Endothelial cell of umbilical vein (primary cell): ENCODE measurements around the gene HEYL. TPM values are rescaled to one million over a fixed set of nuclear protein-coding genes. Genes with fewer than 3 reads are reported as not detected.

Source experiments
- BruUV-seq: library from RNA; stranded (reverse); fragments of 400-500 nt; replicated peaks from 2 replicates; lab custom pipeline; 2021; lab: Mats Ljungman, UMichigan
- CTCF ChIA-PET: fragments of 300-600, 350-600 bp; sonication (Branson Sonifier 250); formaldehyde crosslinking; loops from one replicate; lab custom pipeline; 2021; ENCODE audit warnings: antibody characterized with exemption, inconsistent platforms; lab: Charles Lee
- POLR2A ChIA-PET: fragments of 300-600, 350-600 bp; sonication (Branson Sonifier 250); formaldehyde crosslinking; loops from one replicate; lab custom pipeline; 2021; ENCODE audit warnings: antibody characterized with exemption, inconsistent platforms; lab: Charles Lee
- DNase-seq: peaks from one replicate; pipeline ENCODE4 v3.0.0-alpha.2; 2011; ENCODE audit warnings: low read depth, low spot score
- FAIRE-seq: peaks from 2 replicates; lab custom pipeline; 2011; peaks lifted over from hg19 to GRCh38; lab: Jason Lieb, UNC
- H2AFZ ChIP-seq: 2 replicates; pipeline ENCODE4 v1.6.0; 2012; ENCODE audit warnings: low read depth, low read length, control low read depth, inconsistent platforms
- H3K27ac ChIP-seq: 2 replicates; pipeline ENCODE4 v1.5.1; 2011; ENCODE audit warnings: low read depth, mild to moderate bottlenecking, control low read depth, low read length, moderate library complexity; ENCODE audit not compliant: insufficient read depth
- H3K27me3 ChIP-seq, 2 experiments: 2 replicates each; pipeline versions ENCODE4 v1.6.0 to v1.6.1; 2011; ENCODE audit warnings: low read length in 2 of 2, mixed read lengths in 1 of 2; ENCODE audit not compliant: control insufficient read depth in 2 of 2, insufficient read depth in 2 of 2
- H3K36me3 ChIP-seq, 2 experiments: 2 replicates in 1 of 2; 3 replicates in 1 of 2; pipeline ENCODE4 v1.5.1; 2011; ENCODE audit warnings: low read length in 2 of 2, mild to moderate bottlenecking in 1 of 2, moderate library complexity in 1 of 2; ENCODE audit not compliant: control insufficient read depth in 2 of 2, insufficient read depth in 2 of 2; ENCODE audit errors: extremely low read depth in 1 of 2
- H3K4me1 ChIP-seq: 3 replicates; pipeline ENCODE4 v1.5.1; 2011; ENCODE audit warnings: mild to moderate bottlenecking, low read length; ENCODE audit not compliant: control insufficient read depth, insufficient read depth; ENCODE audit errors: extremely low read depth
- H3K4me2 ChIP-seq: 2 replicates; pipeline ENCODE4 v1.6.1; 2011; ENCODE audit warnings: low read length, control low read depth, mixed read lengths; ENCODE audit not compliant: insufficient read depth
- H3K4me3 ChIP-seq, 3 experiments: fragments of 200-600 bp in 1 of 3; sonication (generic), shearing (Covaris generic) in 1 of 3; replicated peaks in 1 of 3; 2 replicates each; pipeline ENCODE4 v1.5.1; 2011 to 2016; ENCODE audit warnings: control low read depth in 3 of 3, low read length in 3 of 3, mild to moderate bottlenecking in 2 of 3, inconsistent platforms in 1 of 3, low read depth in 1 of 3, moderate library complexity in 1 of 3; ENCODE audit not compliant: insufficient read depth in 1 of 3
- H3K79me2 ChIP-seq: 2 replicates; pipeline ENCODE4 v1.6.0; 2012; ENCODE audit warnings: low read length, inconsistent platforms; ENCODE audit not compliant: control insufficient read depth, insufficient read depth
- H3K9ac ChIP-seq: replicated peaks from 2 replicates; pipeline ENCODE3; 2011; ENCODE audit warnings: low read length, control low read depth; ENCODE audit not compliant: insufficient read depth; ENCODE audit errors: extremely low read depth
- H3K9me1 ChIP-seq: replicated peaks from 3 replicates; pipeline ENCODE4 v1.6.0; 2011; ENCODE audit warnings: mild to moderate bottlenecking, low read length; ENCODE audit not compliant: control insufficient read depth, insufficient read depth; ENCODE audit errors: extremely low read depth
- H3K9me3 ChIP-seq: replicated peaks from 2 replicates; pipeline ENCODE4 v1.5.1; 2012; ENCODE audit warnings: low read length, inconsistent platforms; ENCODE audit not compliant: control insufficient read depth, insufficient read depth
- H4K20me1 ChIP-seq: replicated peaks from 2 replicates; pipeline ENCODE3; 2011; ENCODE audit warnings: mild to moderate bottlenecking, low read length; ENCODE audit not compliant: control insufficient read depth, insufficient read depth; ENCODE audit errors: extremely low read depth
- EZH2 ChIP-seq: IDR thresholded peaks from 2 replicates; pipeline ENCODE4 v1.6.1; 2012; ENCODE audit warnings: borderline replicate concordance, low read depth, mild to moderate bottlenecking, moderate library complexity, low read length, inconsistent platforms; ENCODE audit not compliant: severe bottlenecking
- FOS ChIP-seq: IDR thresholded peaks from 2 replicates; pipeline ENCODE4 v1.6.1; 2011; ENCODE audit warnings: mild to moderate bottlenecking, low read length, moderate library complexity, borderline replicate concordance; ENCODE audit not compliant: insufficient read depth
- GATA2 ChIP-seq: IDR thresholded peaks from 2 replicates; pipeline ENCODE4 v1.7.0; 2011; ENCODE audit warnings: low read depth, mild to moderate bottlenecking, moderate library complexity, mixed read lengths, low read length; ENCODE audit not compliant: insufficient read length, insufficient read depth
- JUN ChIP-seq: IDR thresholded peaks from 2 replicates; pipeline ENCODE4 v1.6.1; 2011; ENCODE audit warnings: borderline replicate concordance, low read depth; ENCODE audit not compliant: insufficient read length, insufficient read depth
- MAX ChIP-seq: IDR thresholded peaks from 2 replicates; pipeline ENCODE4 v1.6.1; 2011; ENCODE audit not compliant: insufficient read depth, insufficient read length
- MYC ChIP-seq: IDR thresholded peaks from one replicate; pipeline ENCODE4 v1.6.1; 2011; ENCODE audit warnings: mild to moderate bottlenecking, low read depth, low read length
- POLR2A ChIP-seq: IDR thresholded peaks from 2 replicates; pipeline ENCODE4 v1.6.1; 2012; ENCODE audit warnings: low read depth, mild to moderate bottlenecking, control low read depth, low read length
- POLR2AphosphoS5 ChIP-seq: IDR thresholded peaks from 2 replicates; pipeline ENCODE4 v1.6.1; 2012; ENCODE audit warnings: low read depth, mild to moderate bottlenecking, control low read depth, low read length, moderate library complexity; ENCODE audit not compliant: insufficient read depth
- dilution Hi-C: fragments of 300-500 bp; cut with MboI; formaldehyde crosslinking; loops from one replicate; pipeline ENCODE4 v1.15.0; 2019; ENCODE audit warnings: low sequenced_read_pairs; ENCODE audit not compliant: extremely low pct_ligation_motif_present
- intact Hi-C: fragments of 100-400 bp; cut with micrococcal nuclease; formaldehyde crosslinking; loops from one replicate; pipeline ENCODE4 v1.10.0; 2022
- polyA plus RNA-seq, 4 experiments: library from polyadenylated mRNA; depleted of rRNA in 3 of 4; stranded (reverse) in 3 of 4; unstranded in 1 of 4; fragments of >200 nt; gene quantifications; 2 replicates each; pipeline versions ENCODE4 v1.2.1 to v1.2.3, GENCODE V29; 2011 to 2012; ENCODE audit warnings: missing spikeins in 1 of 4
- total RNA-seq: library from RNA; stranded (reverse); gene quantifications from 2 replicates; pipeline ENCODE4 v1.2.3, GENCODE V29; 2021
- TF ChIP-seq, protein P1 (sequence below), 2 donors: IDR thresholded peaks; 1 replicate in 1 of 2; 2 replicates in 1 of 2; pipeline ENCODE4 v1.5.1; 2011; ENCODE audit warnings: low read length in 2 of 2, mild to moderate bottlenecking in 2 of 2, moderate library complexity in 2 of 2, control low read depth in 1 of 2, inconsistent platforms in 1 of 2, low read depth in 1 of 2; ENCODE audit not compliant: insufficient read depth in 1 of 2; ENCODE audit errors: extremely low read depth in 1 of 2

The HEYL gene
- total and polyA plus RNA-seq, 2 donors (not counting 3 experiments of a cell fraction or from before 2014, with no cell fraction given): not detected

- Histone ChIP-seq H2AFZ (no peak overlapping the region), H3K9me3 (no peaks in the 10 kb centered on the region), H3K4me2 (no peak overlapping the region), H3K9ac (no peak overlapping the region), H3K27me3 (peaks cover 34 to 40% of the 10 kb centered on the region in 2 experiments), H3K27ac (no peak overlapping the region), H4K20me1 (no peaks in the 10 kb centered on the region), H3K9me1 (no peaks in the 10 kb centered on the region), H3K36me3 (no peaks in the 10 kb centered on the region), H3K4me3 (no peak overlapping the region), H3K79me2 (no peaks in the 10 kb centered on the region), H3K4me1 (no peaks in the 10 kb centered on the region)
- dilution Hi-C loops: no loop called here
- POLR2A ChIA-PET: no interaction called here
- intact Hi-C loops: no loop called here
- BruUV-seq: no TSS peak
- CTCF ChIA-PET: interaction anchor here (1.3 to 2.2 kb wide), 4 partner anchors 9 to 71 kb away, joined by 3 to 6 read pairs (median 5); no protein-coding TSS in a partner anchor
- FAIRE-seq (no peak), DNase-seq (no peak)
- TF ChIP-seq, protein P1, sequence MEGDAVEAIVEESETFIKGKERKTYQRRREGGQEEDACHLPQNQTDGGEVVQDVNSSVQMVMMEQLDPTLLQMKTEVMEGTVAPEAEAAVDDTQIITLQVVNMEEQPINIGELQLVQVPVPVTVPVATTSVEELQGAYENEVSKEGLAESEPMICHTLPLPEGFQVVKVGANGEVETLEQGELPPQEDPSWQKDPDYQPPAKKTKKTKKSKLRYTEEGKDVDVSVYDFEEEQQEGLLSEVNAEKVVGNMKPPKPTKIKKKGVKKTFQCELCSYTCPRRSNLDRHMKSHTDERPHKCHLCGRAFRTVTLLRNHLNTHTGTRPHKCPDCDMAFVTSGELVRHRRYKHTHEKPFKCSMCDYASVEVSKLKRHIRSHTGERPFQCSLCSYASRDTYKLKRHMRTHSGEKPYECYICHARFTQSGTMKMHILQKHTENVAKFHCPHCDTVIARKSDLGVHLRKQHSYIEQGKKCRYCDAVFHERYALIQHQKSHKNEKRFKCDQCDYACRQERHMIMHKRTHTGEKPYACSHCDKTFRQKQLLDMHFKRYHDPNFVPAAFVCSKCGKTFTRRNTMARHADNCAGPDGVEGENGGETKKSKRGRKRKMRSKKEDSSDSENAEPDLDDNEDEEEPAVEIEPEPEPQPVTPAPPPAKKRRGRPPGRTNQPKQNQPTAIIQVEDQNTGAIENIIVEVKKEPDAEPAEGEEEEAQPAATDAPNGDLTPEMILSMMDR (IDR thresholded peaks at IDR 0.05; ENCODE audit: extremely low read depth in 1 of 2, insufficient read depth in 1 of 2, low read depth in 1 of 2, low read length in 2 of 2): no peak
- no peak for TF ChIP-seq POLR2A
- TF ChIP-seq POLR2AphosphoS5: no peak
- TF ChIP-seq EZH2: no peak
- TF ChIP-seq MAX: no peak
- no peak for TF ChIP-seq JUN
- no peak for TF ChIP-seq MYC
- no peak for TF ChIP-seq GATA2
- no peak for TF ChIP-seq FOS
Observed at GRCh38 chr1:39677645-39678044, 38.2 kb upstream of the HEYL start.
